GM12892 (cell line): ENCODE measurements around the gene PDILT.

Source experiments
- POLR2A ChIP-seq: IDR thresholded peaks from 2 replicates; pipeline ENCODE4 v1.6.1; 2011; ENCODE audit warnings: low read depth, low read length, control low read depth
- TAF1 ChIP-seq: IDR thresholded peaks from 2 replicates; pipeline ENCODE4 v1.6.1; 2011; ENCODE audit warnings: low read depth, mild to moderate bottlenecking, control low read depth, low read length, borderline replicate concordance

GRCh38 chr16:20385844-20386832, 18.4 kb downstream of the PDILT start:
- TF ChIP-seq POLR2A = no peak
- TF ChIP-seq TAF1 = no peak
